LNCaP clone FGC (cell line): Measurements from ENCODE around the gene PTK6.
A peak's percentile ranks its signal among the peaks of the same experiment; 100 is the strongest.

Source experiments
- DNase-seq: peaks from one replicate; pipeline ENCODE4 v3.0.0-alpha.2; 2011; ENCODE audit warnings: low read depth
- H3K4me3 ChIP-seq: 2 replicates; pipeline ENCODE4 v1.5.1; 2011; ENCODE audit warnings: mild to moderate bottlenecking, low read depth, low read length, control low read depth
- TF ChIP-seq, protein P1 (sequence below): IDR thresholded peaks from 2 replicates; pipeline ENCODE4 v1.5.1; 2012; ENCODE audit warnings: mild to moderate bottlenecking; ENCODE audit not compliant: control insufficient read depth, insufficient read depth; ENCODE audit errors: extremely low read depth

PTK6 gene

DNA sequence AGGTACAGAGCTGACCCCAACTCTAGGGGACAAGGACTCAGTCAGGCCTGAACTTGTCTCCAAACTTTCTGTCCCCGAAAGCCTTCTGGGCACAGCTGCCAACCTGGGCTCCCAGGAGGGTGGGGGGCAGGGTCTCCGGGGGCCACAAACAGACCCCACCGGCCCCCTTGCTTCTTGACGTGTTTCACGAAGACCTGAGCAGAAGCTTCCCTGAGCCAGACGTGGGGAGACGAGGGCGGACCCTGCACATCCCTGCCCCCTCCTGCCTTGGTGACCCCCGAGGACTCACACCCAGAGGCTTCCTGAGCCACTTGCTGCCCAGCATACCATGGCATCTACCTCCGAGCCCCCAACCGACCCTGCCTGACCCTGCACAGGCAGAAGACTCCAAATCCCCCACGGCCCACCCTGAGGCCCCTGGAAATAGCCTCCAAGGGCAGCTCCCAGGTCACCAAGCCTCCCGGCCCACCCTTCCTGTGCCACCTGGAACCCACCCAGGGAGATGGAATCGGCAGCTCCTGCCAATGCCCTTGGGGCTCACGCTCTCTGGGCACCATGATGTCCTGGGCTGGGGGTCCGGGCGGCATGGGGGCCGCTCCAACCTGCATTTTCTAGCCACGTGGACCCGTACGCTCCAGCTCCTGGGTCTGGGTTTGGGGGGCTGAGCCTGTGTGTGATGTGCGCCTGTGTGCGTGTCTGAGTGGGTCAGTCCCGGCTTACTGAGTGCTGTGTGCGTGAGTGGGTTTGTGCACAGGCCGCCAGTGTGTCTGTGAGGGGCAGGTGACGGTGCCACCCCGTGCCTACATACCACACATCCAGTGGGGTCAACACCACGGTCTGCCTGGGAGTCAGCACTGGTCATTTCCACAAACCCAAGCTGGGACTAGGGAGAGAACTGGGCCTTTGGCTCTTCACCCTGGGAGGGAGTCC, 2.5 kb upstream of the PTK6 start:
- peak overlapping the region; percentile 51 for H3K4me3 ChIP-seq
- DNase-seq, result no peak
- TF ChIP-seq, protein P1, sequence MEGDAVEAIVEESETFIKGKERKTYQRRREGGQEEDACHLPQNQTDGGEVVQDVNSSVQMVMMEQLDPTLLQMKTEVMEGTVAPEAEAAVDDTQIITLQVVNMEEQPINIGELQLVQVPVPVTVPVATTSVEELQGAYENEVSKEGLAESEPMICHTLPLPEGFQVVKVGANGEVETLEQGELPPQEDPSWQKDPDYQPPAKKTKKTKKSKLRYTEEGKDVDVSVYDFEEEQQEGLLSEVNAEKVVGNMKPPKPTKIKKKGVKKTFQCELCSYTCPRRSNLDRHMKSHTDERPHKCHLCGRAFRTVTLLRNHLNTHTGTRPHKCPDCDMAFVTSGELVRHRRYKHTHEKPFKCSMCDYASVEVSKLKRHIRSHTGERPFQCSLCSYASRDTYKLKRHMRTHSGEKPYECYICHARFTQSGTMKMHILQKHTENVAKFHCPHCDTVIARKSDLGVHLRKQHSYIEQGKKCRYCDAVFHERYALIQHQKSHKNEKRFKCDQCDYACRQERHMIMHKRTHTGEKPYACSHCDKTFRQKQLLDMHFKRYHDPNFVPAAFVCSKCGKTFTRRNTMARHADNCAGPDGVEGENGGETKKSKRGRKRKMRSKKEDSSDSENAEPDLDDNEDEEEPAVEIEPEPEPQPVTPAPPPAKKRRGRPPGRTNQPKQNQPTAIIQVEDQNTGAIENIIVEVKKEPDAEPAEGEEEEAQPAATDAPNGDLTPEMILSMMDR, result no peak

DNA sequence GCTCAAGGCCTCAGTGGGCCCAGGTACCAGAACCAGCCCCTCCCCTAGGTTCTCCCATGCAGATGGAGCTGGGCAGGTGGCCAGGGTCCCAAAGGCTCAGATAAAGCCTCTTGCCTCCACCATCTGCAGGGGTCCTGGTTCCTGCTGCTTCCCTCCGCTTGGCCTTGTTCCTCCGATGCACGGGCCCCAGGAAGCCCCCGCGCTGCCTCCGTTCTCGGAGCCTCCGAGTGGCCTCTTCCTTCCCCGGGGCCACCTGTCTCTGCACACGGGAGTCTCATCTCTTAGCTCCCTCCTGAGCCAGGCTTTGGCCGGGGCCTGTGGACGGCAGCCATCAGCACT, 1.9 kb upstream of the PTK6 start:
- TF ChIP-seq, protein P1, result no peak

DNA sequence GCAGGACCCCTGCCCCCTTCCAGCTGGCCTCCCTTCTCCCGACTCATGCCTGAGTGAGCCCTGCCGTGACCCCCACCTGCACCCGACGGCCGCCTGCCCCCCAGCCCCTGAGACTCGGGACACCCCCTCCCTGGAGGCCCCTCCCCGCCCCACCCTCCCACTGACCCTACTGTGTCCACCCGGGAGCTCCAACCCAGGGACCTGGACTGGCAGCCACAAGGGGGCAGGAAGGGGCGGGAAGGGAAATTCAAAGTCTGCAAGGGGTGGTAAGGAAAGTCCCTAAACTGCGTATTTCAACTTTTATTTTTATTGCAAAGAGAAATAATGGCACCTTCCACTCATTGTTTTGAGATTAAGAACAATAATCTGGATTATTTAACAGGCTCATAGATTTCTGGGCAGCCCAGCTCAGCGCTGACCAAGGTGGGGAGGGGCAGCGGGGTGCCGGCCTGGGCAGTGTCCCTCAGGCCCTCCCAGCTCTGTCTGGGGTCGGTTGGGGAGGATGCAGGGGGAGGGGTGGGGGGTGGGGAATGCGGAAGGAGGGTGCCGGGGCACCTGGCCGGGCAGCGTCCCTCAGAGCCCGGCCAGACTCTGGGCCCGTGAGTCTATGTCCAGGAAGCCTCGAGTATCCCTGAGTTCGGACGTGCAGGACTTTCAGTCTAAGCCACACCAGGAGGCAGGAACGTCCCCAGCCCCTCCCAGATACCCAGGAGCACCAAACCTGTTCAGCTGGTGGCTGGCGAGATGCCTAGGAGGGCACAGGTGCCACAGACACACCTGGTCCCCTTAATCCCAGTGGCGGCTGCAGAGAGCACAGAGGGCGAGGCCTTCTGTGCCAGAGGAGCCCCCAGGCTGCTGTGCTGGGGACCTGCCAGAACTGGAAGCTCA, 1.3 kb upstream of the PTK6 start:
- peak; percentile 92 for DNase-seq
- H3K4me3 ChIP-seq, result peak overlapping the region; percentile 51

More for the DNA sequence above, 1.9 kb upstream of the PTK6 start:
- peak overlapping the region; percentile 51 for H3K4me3 ChIP-seq
- DNase-seq, result no peak

DNA sequence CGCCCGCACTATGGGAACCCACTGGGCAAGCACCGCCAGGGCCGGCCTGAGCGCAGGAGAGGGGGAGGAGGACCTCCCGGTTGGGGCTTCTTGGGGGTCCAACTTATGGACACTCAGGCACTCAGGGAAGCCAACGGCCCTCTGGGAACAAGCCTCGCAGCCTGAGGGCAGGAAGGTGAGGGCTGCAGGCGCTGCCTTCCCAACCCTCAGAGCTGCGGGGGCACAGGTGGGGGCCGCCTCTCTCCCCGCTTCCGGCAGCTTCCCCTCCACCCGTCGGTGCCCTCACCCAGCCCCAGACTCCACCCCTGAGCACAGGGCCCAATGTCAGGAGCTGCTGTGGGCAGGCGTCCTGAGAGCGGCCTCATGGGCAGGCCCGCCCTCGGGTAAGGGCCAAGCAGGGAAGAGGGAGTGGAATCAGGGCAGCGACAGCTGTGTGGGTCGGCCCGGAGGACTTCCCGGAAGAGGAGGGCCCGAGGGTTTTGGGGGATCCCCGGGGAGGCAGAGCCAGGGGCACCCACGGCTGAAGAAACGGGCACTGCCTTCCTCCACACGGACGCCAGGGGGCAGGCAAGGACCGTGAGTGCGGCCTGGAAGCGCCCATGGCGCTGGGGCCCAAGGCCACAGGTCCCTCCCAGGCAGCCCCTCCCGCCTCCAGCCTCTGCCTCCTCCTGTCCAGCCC, 488 bp upstream of the PTK6 start:
- H3K4me3 ChIP-seq, result peak overlapping the region; percentile 51
- DNase-seq, result peak; percentile 91
- TF ChIP-seq, protein P1, result peak; percentile 93

More for the DNA sequence above, 1.3 kb upstream of the PTK6 start:
- TF ChIP-seq, protein P1, result peak; percentile 27; the same call in 1 of the 2 replicates

DNA sequence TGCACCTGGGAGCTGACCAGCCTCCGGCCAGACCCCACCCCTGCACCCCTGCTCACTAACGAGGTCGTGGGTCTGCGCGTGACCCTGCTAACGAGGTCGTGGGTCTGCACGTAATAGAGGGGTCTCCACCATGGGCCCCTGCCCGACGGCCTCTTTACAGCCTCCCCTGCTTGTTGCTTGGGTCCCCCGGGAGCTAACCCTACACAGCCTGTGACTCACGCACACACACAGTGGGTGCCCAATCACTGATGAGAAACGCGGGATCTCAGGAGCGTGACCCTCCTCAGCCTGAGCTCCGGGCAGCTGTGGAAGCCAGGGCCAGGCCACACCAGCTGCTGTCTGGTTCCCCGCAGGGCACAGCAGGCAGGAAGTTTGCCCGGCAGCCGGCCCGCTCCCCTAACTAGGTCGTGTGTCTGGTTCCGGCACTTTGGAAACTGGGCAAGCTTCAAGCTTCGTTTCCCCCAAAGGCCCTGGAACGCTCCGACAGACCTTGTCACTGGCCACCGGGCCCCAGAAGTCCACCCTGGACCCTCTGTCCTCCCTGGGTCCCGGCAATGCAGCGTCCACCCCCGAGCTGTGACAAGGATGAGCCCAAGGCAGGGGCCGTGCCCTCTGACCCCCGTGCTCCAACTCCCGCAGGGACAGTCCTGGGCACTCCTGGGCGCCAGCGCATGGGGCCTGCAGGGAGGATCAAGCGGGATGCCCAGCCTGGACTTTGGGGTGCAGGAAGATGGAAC, 767 bp downstream of the PTK6 start:
- DNase-seq, result peak; percentile 19
- peak overlapping the region; percentile 51 for H3K4me3 ChIP-seq
- TF ChIP-seq, protein P1, result no peak
